Measurements from ENCODE around the gene TACR1. TPM values are rescaled to one million over a fixed set of nuclear protein-coding genes. Genes with fewer than 3 reads are reported as not detected.

Gene TACR1
- total and polyA plus RNA-seq, 7 donors: 0.03 to 0.37 (median 0.13) TPM

DNA sequence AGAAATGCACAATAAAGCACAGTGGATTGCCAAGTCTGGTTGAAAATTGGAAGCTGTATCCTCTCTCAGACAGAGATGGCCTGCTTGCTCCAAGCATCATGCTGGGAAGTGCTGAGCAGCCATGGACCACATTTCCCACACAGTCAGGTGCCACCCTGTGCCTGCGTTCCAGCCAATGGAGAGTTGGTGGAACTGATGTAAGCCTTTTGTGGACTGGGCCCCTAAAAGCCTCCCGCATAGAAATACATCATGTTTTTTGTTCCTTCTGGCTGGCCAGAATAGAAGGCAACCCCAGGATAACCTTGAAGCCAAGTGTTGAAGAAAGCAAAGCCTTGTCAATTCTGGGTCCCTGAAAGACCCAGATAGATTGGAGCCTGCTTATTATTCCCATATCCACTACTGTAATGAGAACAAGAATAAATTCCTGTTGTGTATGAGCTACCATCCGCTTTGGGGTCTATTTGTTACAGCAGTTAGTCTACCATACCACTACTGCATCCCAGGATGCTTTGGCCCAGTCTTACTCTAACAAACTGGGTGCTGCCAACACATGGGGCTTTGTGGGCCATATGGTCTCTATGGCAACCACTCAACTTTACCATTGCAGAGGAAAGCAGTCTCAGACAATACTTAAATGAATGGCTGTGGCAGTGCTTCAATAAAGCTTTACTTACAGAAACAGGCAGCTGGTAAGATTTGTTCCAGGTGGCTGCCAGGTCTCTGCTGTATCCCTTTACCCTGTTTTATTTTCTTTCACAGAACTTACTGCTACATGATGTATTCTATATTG, 175.5 kb downstream of the TACR1 start:
- no peaks in the 10 kb centered on the region for H3K27me3 ChIP-seq (ENCODE audit: insufficient read depth in 3 of 3, low read length in 2 of 3)
- TF ChIP-seq, protein P1, sequence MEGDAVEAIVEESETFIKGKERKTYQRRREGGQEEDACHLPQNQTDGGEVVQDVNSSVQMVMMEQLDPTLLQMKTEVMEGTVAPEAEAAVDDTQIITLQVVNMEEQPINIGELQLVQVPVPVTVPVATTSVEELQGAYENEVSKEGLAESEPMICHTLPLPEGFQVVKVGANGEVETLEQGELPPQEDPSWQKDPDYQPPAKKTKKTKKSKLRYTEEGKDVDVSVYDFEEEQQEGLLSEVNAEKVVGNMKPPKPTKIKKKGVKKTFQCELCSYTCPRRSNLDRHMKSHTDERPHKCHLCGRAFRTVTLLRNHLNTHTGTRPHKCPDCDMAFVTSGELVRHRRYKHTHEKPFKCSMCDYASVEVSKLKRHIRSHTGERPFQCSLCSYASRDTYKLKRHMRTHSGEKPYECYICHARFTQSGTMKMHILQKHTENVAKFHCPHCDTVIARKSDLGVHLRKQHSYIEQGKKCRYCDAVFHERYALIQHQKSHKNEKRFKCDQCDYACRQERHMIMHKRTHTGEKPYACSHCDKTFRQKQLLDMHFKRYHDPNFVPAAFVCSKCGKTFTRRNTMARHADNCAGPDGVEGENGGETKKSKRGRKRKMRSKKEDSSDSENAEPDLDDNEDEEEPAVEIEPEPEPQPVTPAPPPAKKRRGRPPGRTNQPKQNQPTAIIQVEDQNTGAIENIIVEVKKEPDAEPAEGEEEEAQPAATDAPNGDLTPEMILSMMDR (IDR thresholded peaks at IDR 0.05): no peak
- no peaks in the 10 kb centered on the region for H3K36me3 ChIP-seq (ENCODE audit: insufficient read depth in 1 of 2, low read depth in 1 of 2)
- intact Hi-C loops (cut with DNase I): no loop called here
- WGBS, 3 donors: 91 to 97% (median 96%) methylated on average over 3 of the region's 3 CpGs
- no peak overlapping the region for H3K27ac ChIP-seq
- no peaks in the 10 kb centered on the region for H3K4me1 ChIP-seq
- H3K4me3 ChIP-seq: no peak overlapping the region
- ATAC-seq: no peak
- DNase-seq: no peak
- no peaks in the 10 kb centered on the region for H3K9me3 ChIP-seq

- H3K27ac ChIP-seq: no peak overlapping the region
- H3K4me1 ChIP-seq: no peaks in the 10 kb centered on the region
- WGBS, 3 donors: 62 to 69% (median 67%) methylated on average over 1 of the region's 1 CpG
- TF ChIP-seq, protein P1 (IDR thresholded peaks at IDR 0.05): no peak
- H3K9me3 ChIP-seq: no peaks in the 10 kb centered on the region
- intact Hi-C loops (cut with DNase I): no loop called here
- no peaks in the 10 kb centered on the region for H3K36me3 ChIP-seq (ENCODE audit: insufficient read depth in 1 of 2, low read depth in 1 of 2)
- H3K27me3 ChIP-seq (ENCODE audit: insufficient read depth in 3 of 3, low read length in 2 of 3): no peaks in the 10 kb centered on the region
- DNase-seq: no peak
- no peak overlapping the region for H3K4me3 ChIP-seq
- ATAC-seq: no peak
These were observed 176.8 kb downstream of the TACR1 start for GRCh38 chr2:75022516-75022915.

- H3K4me3 ChIP-seq: no peak overlapping the region
- no peaks in the 10 kb centered on the region for H3K4me1 ChIP-seq
- DNase-seq (no peak), ATAC-seq (no peak)
- intact Hi-C loops (cut with DNase I): no loop called here
- 48 to 79% (median 69%) methylated on average over 1 of the region's 1 CpG for WGBS, 3 donors
- H3K36me3 ChIP-seq (ENCODE audit: insufficient read depth in 1 of 2, low read depth in 1 of 2): no peaks in the 10 kb centered on the region
- no peak overlapping the region for H3K27ac ChIP-seq
- H3K9me3 ChIP-seq: no peaks in the 10 kb centered on the region
- TF ChIP-seq, protein P1 (IDR thresholded peaks at IDR 0.05): no peak
- H3K27me3 ChIP-seq (ENCODE audit: insufficient read depth in 3 of 3, low read length in 2 of 3): no peaks in the 10 kb centered on the region
These were observed 177.6 kb downstream of the TACR1 start for GRCh38 chr2:75021672-75022071.

DNA sequence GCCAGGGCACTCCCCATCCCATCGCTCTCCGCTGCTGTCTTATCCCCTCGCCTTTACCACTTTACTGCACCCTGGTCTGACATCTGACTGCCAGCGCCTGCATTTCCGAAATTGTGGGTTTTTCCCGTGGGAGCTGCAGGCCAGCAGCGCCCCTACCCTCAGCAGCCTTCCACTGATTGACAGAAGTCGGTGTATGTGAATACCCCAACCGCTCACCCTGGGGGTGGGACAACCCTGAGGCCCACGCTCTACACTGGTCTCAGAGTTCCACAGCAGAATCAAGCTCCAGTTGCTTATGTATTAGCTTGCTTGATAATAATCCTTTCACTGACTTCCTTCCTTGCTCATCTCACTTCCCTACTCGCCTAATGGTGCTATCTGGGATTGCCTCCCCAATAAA, 178.8 kb downstream of the TACR1 start:
- 92 to 97% (median 94%) methylated on average over 11 of the region's 11 CpGs for WGBS, 3 donors
- TF ChIP-seq, protein P1 (IDR thresholded peaks at IDR 0.05): no peak
- Histone ChIP-seq H3K36me3 (ENCODE audit: insufficient read depth in 1 of 2, low read depth in 1 of 2) (no peaks in the 10 kb centered on the region), H3K9me3 (no peaks in the 10 kb centered on the region), H3K27me3 (ENCODE audit: insufficient read depth in 3 of 3, low read length in 2 of 3) (no peaks in the 10 kb centered on the region), H3K27ac (no peak overlapping the region), H3K4me1 (no peaks in the 10 kb centered on the region), H3K4me3 (no peak overlapping the region)
- DNase-seq (no peak), ATAC-seq (no peak)
- intact Hi-C loops (cut with DNase I): no loop called here

DNA sequence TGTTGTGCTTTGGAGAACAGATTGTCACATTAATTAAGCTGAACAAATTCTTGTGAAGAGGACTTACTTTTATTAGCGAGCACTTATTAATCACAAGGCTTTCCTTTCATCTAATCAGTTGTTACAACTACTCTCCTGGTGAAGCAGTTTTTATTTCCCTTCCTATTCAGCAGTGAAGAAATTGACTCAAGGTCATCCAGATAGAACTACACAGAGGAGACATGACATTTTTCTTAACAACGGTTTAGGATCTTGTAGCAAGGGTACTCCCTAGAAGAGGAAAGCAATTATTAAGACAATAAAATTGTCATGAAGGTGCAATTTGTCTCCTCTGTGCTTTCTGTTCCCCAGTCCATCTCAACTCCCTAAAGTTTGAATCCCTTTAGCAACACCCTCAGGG, 179.5 kb downstream of the TACR1 start:
- no peak for ATAC-seq
- Histone ChIP-seq H3K4me1 (no peaks in the 10 kb centered on the region), H3K9me3 (peaks cover 6% of the 10 kb centered on the region), H3K27ac (no peak overlapping the region), H3K4me3 (no peak overlapping the region), H3K27me3 (ENCODE audit: insufficient read depth in 3 of 3, low read length in 2 of 3) (no peaks in the 10 kb centered on the region), H3K36me3 (ENCODE audit: insufficient read depth in 1 of 2, low read depth in 1 of 2) (no peaks in the 10 kb centered on the region)
- DNase-seq: no peak
- intact Hi-C loops (cut with DNase I): no loop called here
- TF ChIP-seq, protein P1 (IDR thresholded peaks at IDR 0.05): no peak
- 61 to 65% (median 65%) methylated on average over 2 of the region's 2 CpGs for WGBS, 3 donors

Measured in psoas muscle (tissue), 8 donors.